ENCODE results near the gene MYBBP1A.

MYBBP1A gene

GRCh38 chr17:4536742-4537411 is 18.3 kb downstream of the MYBBP1A start:
- no peak for DNase-seq (ENCODE audit: low spot score)

GRCh38 chr17:4536259-4536741 is 18.9 kb downstream of the MYBBP1A start:
- DNase-seq (ENCODE audit: low spot score) = no peak

GRCh38 chr17:4535667-4536258 is 19.4 kb downstream of the MYBBP1A start:
- no peak for DNase-seq (ENCODE audit: low spot score)

- no peak for DNase-seq (ENCODE audit: low spot score)
Observed at GRCh38 chr17:4534928-4535666, 20.1 kb downstream of the MYBBP1A start.

GRCh38 chr17:4534515-4534914 is 20.7 kb downstream of the MYBBP1A start:
- DNase-seq (ENCODE audit: low spot score) = no peak

GRCh38 chr17:4533523-4534504 is 21.4 kb downstream of the MYBBP1A start:
- DNase-seq (ENCODE audit: low spot score) = no peak

GRCh38 chr17:4532860-4533522 is 22.2 kb downstream of the MYBBP1A start:
- no peak for DNase-seq (ENCODE audit: low spot score)

- DNase-seq (ENCODE audit: low spot score) = no peak
Observed at GRCh38 chr17:4531988-4532736, 23.0 kb downstream of the MYBBP1A start.

GRCh38 chr17:4530799-4531730 is 24.1 kb downstream of the MYBBP1A start:
- no peak for DNase-seq (ENCODE audit: low spot score)

- no peak for DNase-seq (ENCODE audit: low spot score)
Observed at GRCh38 chr17:4529533-4530152, 25.5 kb downstream of the MYBBP1A start.

- DNase-seq (ENCODE audit: low spot score) = no peak
Observed at GRCh38 chr17:4527566-4528125, 27.5 kb downstream of the MYBBP1A start.

GRCh38 chr17:4527134-4527533 is 28.1 kb downstream of the MYBBP1A start:
- DNase-seq (ENCODE audit: low spot score) = no peak

GRCh38 chr17:4525691-4526397 is 29.3 kb downstream of the MYBBP1A start:
- no peak for DNase-seq (ENCODE audit: low spot score)

GRCh38 chr17:4523946-4524345 is 31.2 kb downstream of the MYBBP1A start:
- DNase-seq (ENCODE audit: low spot score) = no peak

- DNase-seq (ENCODE audit: low spot score) = no peak
Observed at GRCh38 chr17:4522661-4523060, 32.5 kb downstream of the MYBBP1A start.

GRCh38 chr17:4520894-4521600 is 34.1 kb downstream of the MYBBP1A start:
- no peak for DNase-seq (ENCODE audit: low spot score)
